Stimulated activated CD8-positive, alpha-beta memory T cell treated with anti-CD3 and anti-CD28 coated beads, Interleukin-12 subunit alpha, Interleukin-12 subunit beta, amount 100 ng/mL, for 1 hour (primary cell): ENCODE measurements around the gene PRSS53.
"Not testable (repeated sequence)": the region's sequence is repeated elsewhere in the genome, so short reads cannot be mapped to it uniquely, and the experiment has no call there.

Experiments
- DNase-seq: peaks from one replicate; pipeline ENCODE4 v3.0.0-alpha.2; 2020; ENCODE audit warnings: low read depth

PRSS53 gene

DNA sequence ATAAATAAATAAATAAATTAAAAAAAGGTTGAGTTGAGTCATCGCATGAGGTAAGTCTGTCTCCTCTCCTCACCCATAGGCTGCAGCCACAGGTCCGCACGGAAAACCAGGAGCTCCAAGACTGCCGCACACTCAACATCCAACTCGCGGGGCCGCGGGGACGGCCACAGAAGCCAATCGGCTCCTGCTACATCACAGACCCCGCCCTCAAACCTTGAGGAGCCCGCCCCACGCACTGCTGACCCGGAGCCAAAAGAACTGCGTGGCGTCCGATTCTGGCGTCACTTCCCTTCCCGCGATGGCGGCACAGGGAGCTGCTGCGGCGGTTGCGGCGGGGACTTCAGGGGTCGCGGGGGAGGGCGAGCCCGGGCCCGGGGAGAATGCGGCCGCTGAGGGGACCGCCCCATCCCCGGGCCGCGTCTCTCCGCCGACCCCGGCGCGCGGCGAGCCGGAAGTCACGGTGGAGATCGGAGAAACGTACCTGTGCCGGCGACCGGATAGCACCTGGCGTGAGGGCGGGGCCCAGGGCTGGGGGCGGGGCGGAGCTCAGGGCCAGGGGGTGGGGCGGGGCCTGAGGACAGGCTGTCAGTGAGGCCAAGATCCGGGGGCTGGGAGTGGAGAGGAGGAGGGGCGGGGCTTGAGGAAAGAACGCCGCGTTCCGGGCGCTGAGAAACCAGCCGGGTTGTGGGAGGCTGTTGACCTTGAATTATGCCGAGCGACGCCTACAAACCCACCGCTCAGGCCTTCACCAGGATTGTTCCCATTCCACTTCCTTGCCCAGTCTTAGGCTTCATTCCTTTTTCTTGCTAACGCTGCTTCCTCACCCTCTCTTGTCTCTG lies 28.9 kb upstream of the PRSS53 start, which contains the start of gene KAT8:
KAT8 (plus strand) TSS at position 281 of the 839 bp plus-strand sequence; CDS start at position 299, 18 bp downstream.
- peak; percentile 93 for DNase-seq

- DNase-seq = no peak
Observed at GRCh38 chr16:31114468-31114867, 25.7 kb upstream of the PRSS53 start.

- DNase-seq = no peak
Observed at GRCh38 chr16:31113121-31114120, 24.7 kb upstream of the PRSS53 start.

DNA sequence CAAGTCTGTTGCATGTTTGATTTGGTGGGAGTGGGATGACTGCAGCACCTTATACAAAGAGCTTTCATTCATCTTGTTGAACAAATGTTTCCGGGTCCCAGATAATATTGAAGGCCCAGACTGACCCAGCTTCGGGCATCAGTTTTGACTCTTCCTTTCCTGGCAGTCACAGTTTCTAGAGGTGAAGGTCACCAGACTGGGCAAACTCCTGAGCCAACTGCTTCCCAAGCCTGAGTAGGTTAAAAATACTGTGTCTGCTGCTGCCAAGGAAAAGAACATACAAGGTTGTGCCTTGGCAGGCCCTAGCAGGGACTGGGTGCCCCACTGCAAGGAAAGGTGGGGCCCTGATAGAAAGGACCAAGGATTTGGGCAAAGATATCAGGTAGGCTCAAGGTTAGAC lies 24.0 kb upstream of the PRSS53 start:
- DNase-seq = no peak

DNA sequence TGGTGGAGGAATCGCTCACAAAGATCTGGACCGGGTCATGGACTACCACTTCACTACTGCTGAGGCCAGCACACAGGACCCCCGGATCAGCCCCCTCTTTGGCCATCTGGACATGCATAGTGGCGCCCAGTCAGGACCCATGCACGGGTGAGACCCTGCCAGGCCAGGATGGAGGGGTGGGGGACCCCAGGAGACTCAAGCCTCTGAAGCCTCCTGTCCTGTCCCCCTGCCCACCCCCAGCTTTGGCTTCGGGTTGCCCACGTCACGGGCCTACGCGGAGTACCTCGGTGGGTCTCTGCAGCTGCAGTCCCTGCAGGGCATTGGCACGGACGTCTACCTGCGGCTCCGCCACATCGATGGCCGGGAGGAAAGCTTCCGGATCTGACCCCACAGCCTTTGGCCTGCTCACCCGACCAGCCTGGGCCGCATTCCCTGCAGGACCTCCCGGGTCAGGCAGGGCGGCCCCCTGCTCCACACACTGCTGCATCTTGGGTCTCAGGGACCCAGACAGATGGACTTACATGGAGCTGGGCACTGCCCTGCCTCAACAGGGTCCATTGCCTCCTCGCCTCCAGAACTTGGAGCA lies 23.2 kb upstream of the PRSS53 start:
- no peak for DNase-seq

GRCh38 chr16:31110106-31111034 lies 21.6 kb upstream of the PRSS53 start:
- DNase-seq = no peak

DNA sequence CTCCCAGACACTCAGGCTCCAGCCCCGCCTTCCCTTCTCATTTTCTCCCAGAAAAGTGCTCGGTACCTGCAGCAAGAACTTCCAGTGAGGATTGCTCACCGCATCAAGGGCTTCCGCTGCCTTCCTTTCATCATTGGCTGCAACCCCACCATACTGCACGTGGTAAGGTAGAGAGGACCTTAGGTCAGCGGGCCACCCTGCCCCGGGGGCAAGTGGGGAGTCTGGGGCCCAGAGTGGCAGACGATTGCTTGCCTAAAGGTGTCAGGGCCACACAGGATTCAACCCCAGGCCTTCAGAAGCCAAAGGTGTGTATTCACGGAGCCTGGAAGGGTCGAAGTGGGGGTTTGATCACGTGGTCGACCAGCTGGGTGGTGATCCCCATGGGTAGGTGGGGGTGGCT lies 20.9 kb upstream of the PRSS53 start:
- DNase-seq = no peak

DNA sequence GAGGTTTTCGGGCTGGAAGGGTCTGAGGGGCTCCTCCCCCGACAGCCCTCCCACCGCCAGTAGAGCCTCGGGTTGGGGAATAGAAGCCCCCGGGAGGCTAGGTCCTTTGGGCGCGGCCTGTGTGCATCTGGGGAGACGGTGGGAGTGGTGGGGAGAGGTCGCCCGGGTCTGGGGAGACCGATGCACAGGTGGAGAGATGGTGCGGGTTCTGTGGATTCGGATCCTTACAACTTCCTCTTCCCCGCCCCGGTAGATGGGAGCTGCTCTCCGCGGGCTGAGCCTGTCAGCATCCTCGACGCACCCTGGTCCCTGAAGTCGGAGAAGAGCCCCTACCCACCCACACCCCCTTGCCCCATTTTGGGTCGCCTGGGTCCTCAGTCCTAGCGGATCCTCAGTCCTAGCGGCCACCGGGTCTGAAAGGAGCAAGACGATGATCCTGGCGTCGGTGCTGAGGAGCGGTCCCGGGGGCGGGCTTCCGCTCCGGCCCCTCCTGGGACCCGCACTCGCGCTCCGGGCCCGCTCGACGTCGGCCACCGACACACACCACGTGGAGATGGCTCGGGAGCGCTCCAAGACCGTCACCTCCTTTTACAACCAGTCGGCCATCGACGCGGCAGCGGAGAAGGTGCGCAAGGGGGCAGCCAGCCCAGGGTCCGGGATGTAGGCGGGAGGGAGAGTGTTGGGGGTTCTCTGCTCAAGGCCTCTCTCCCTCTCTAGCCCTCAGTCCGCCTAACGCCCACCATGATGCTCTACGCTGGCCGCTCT lies 20.2 kb upstream of the PRSS53 start:
- DNase-seq = no peak

DNA sequence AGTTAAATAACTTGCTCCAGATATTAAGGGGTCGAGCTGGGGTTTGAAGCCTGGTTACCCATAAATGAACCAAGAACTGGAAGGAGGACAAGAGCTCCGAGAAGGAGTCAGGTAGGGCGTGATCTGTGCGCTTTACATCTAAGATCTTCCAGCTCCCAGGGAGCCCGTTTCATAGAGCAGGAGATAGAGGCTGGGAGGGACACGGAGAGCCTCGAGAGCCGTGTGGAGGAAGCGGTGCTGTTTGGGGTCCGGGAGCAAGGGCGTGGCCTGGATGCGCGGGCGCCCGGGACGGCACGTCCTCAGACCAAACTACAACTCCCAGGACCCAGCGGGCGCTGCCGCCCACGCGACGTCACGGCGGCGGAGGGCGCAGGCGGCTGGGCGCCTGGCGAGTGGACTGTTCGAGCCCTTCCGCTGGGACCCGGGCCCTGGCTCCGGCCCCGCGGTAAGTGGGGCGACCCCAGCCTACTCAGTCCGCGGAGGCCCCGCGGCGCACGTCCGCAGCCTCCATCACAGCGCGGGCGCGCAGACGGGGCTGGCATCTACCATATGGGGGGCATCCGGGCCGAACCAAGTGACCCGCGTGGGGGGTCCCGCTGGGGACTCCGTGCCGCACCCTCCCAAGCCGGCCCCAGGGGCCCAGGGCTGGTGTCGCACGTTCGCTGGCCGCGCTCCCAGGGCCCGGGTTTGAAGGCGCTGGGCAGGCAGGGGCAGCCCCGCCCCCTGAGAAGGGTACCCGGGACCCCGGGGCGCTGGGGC lies 19.5 kb upstream of the PRSS53 start, which contains the start of gene BCKDK:
BCKDK (plus strand) TSS at position 352 of the 759 bp plus-strand sequence. CDS start 838 bp downstream, outside the sequence.
- peak; percentile 32 for DNase-seq

DNA sequence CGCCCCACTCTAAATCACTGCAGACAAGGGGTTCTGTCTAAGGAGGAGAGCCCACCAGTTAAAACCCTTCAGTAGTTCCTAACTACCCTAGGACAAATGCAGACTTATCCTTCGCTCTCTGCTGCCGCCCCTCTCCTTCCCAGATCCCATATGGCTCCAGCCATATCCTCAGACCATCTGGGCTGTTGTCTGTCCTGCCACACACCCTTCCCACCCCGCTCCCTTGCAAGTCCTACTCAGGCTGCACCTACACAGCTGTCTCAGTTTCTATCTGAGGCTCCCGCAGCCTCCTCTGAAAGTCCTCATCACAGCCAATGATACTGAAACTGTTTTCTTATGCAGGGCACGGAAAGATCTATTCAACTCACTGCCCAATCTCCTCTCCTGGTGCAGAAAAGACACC lies 18.7 kb upstream of the PRSS53 start:
- no peak for DNase-seq

- no peak for DNase-seq
Observed at GRCh38 chr16:31106509-31107464, 18.0 kb upstream of the PRSS53 start.

DNA sequence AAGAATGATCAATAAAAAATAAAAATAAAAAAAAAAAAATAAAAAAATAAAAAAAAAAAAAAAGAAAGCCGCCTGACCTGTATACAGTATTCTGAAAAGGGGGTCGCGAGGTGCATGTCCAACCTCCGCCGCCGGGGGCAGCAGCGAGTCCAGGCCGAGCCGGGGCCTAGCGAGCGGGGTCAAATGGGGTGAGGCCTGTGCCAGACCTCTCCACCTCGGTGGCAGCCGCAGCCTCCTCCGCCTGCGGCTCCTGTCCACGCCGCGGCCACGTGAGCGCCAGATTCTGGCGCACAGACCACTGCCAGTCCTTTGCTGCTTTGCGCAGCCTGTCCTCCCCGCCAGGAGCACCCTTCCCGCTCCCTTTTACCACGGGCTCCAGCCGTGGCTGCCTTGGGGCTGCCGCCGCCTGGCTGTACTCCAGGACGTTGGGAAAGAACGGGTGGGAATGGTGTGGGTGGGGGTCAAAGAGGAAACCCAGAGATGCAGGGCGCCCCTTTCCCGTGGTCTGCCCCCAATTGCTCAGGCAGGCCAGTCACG lies 17.0 kb upstream of the PRSS53 start:
- DNase-seq = peak; percentile 67

- DNase-seq = not testable (repeated sequence)
Observed at GRCh38 chr16:31100876-31101641, 12.3 kb upstream of the PRSS53 start.

GRCh38 chr16:31099860-31100638 lies 11.3 kb upstream of the PRSS53 start:
- no peak for DNase-seq

GRCh38 chr16:31094424-31095120 lies 5.8 kb upstream of the PRSS53 start, which contains the start of gene VKORC1:
Gene VKORC1 (minus strand): TSS chr16:31094797. CDS start chr16:31094729, 68 bp downstream.
- peak; percentile 70 for DNase-seq

DNA sequence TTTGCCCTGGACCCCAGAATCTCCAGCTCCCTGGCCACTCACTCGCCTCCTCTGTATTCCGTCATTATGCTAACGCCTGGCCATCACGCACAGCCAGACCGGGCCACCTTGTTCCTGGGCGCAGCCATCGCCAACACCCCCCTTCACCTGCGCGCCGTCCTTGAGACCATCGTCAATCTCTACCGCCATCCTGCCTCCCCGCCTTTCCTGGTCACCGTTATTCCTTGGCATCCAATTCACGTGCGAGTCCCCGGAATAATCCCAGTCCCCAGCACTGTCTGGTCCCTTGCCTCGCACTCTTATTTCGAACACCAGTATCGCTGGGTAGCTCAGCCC lies 5.3 kb upstream of the PRSS53 start:
- DNase-seq = no peak
